HEK293 (cell line): ENCODE measurements around the gene RPL23.

ENCODE experiments used
- KLF8 ChIP-seq: fragments of 450-650 bp; formaldehyde crosslinking; IDR thresholded peaks from 2 replicates; pipeline ENCODE4 v1.5.1; 2016; ENCODE audit warnings: missing biosample characterization, missing genetic modification characterization
- MZF1 ChIP-seq: fragments of 450-650 bp; formaldehyde crosslinking; IDR thresholded peaks from 2 replicates; pipeline ENCODE4 v1.5.1; 2017; ENCODE audit warnings: missing biosample characterization, missing genetic modification characterization, borderline replicate concordance
- PRDM1 ChIP-seq: fragments of 450-650 bp; formaldehyde crosslinking; IDR thresholded peaks from 2 replicates; pipeline ENCODE4; 2016; ENCODE audit warnings: missing biosample characterization, missing genetic modification characterization
- PRDM2 ChIP-seq: fragments of 450-650 bp; formaldehyde crosslinking; IDR thresholded peaks from 2 replicates; pipeline ENCODE4 v1.5.1; 2016; ENCODE audit warnings: missing biosample characterization, missing genetic modification characterization, borderline replicate concordance
- SETDB1 ChIP-seq: IDR thresholded peaks from one replicate; pipeline ENCODE4 v1.6.1; 2017; ENCODE audit warnings: mild to moderate bottlenecking, low read length, moderate library complexity, mixed read lengths; ENCODE audit not compliant: insufficient read length
- SP3 ChIP-seq: fragments of 450-650 bp; formaldehyde crosslinking; IDR thresholded peaks from 2 replicates; pipeline ENCODE4 v1.5.1; 2016; ENCODE audit warnings: missing biosample characterization, missing genetic modification characterization
- TSHZ1 ChIP-seq: fragments of 450-650 bp; formaldehyde crosslinking; IDR thresholded peaks from 2 replicates; pipeline ENCODE4 v1.5.1; 2016; ENCODE audit warnings: missing biosample characterization, missing genetic modification characterization, borderline replicate concordance
- YY2 ChIP-seq: fragments of 450-650 bp; formaldehyde crosslinking; IDR thresholded peaks from 2 replicates; pipeline ENCODE4 v1.5.1; 2016; ENCODE audit warnings: missing biosample characterization, missing genetic modification characterization
- ZBTB11 ChIP-seq: fragments of 450-650 bp; formaldehyde crosslinking; conservative IDR thresholded peaks from 2 replicates; pipeline ENCODE4 v1.5.1; 2016; ENCODE audit warnings: low read depth, missing biosample characterization, missing genetic modification characterization
- ZBTB17 ChIP-seq: fragments of 450-650 bp; formaldehyde crosslinking; IDR thresholded peaks from 2 replicates; pipeline ENCODE4 v1.5.1; 2016; ENCODE audit warnings: missing biosample characterization, missing genetic modification characterization
- ZBTB26 ChIP-seq: fragments of 450-650 bp; formaldehyde crosslinking; optimal IDR thresholded peaks from 2 replicates; pipeline ENCODE3; 2016; ENCODE audit warnings: missing biosample characterization, mild to moderate bottlenecking, missing genetic modification characterization
- ZBTB8A ChIP-seq: fragments of 450-650 bp; formaldehyde crosslinking; IDR thresholded peaks from 2 replicates; pipeline ENCODE4 v1.5.1; 2016; ENCODE audit warnings: missing biosample characterization, missing genetic modification characterization
- ZIC2 ChIP-seq: fragments of 450-650 bp; formaldehyde crosslinking; IDR thresholded peaks from 2 replicates; pipeline ENCODE4 v1.5.1; 2016; ENCODE audit warnings: missing biosample characterization, missing genetic modification characterization
- ZNF16 ChIP-seq: fragments of 450-650 bp; formaldehyde crosslinking; IDR thresholded peaks from 2 replicates; pipeline ENCODE4 v1.5.1; 2016; ENCODE audit warnings: low read depth, missing biosample characterization, missing genetic modification characterization
- ZNF302 ChIP-seq: fragments of 450-650 bp; formaldehyde crosslinking; IDR thresholded peaks from 2 replicates; pipeline ENCODE4 v1.5.1; 2016; ENCODE audit warnings: missing biosample characterization, missing genetic modification characterization, low read depth
- ZNF335 ChIP-seq: fragments of 450-650 bp; formaldehyde crosslinking; conservative IDR thresholded peaks from 2 replicates; pipeline ENCODE4 v1.5.1; 2016; ENCODE audit warnings: missing biosample characterization, missing genetic modification characterization
- ZNF473 ChIP-seq: fragments of 450-650 bp; formaldehyde crosslinking; IDR thresholded peaks from 2 replicates; pipeline ENCODE4 v1.5.1; 2017; ENCODE audit warnings: missing biosample characterization, missing genetic modification characterization
- ZNF548 ChIP-seq: fragments of 450-650 bp; formaldehyde crosslinking; IDR thresholded peaks from 2 replicates; pipeline ENCODE4 v1.5.1; 2016; ENCODE audit warnings: missing biosample characterization, missing genetic modification characterization
- ZNF610 ChIP-seq: fragments of 450-650 bp; formaldehyde crosslinking; IDR thresholded peaks from 2 replicates; pipeline ENCODE4 v1.5.1; 2016; ENCODE audit warnings: missing biosample characterization, missing genetic modification characterization, borderline replicate concordance
- ZNF664 ChIP-seq: fragments of 450-650 bp; formaldehyde crosslinking; IDR thresholded peaks from 2 replicates; pipeline ENCODE4 v1.5.1; 2016; ENCODE audit warnings: missing biosample characterization, missing genetic modification characterization
- ZNF701 ChIP-seq: fragments of 450-650 bp; formaldehyde crosslinking; IDR thresholded peaks from 2 replicates; pipeline ENCODE4 v1.5.1; 2016; ENCODE audit warnings: missing biosample characterization, missing genetic modification characterization
- ZNF768 ChIP-seq: fragments of 450-650 bp; formaldehyde crosslinking; IDR thresholded peaks from 2 replicates; pipeline ENCODE4 v1.5.1; 2018; ENCODE audit warnings: missing biosample characterization, mild to moderate bottlenecking, missing genetic modification characterization
- ZNF791 ChIP-seq: fragments of 450-650 bp; formaldehyde crosslinking; IDR thresholded peaks from 2 replicates; pipeline ENCODE4 v1.5.1; 2016; ENCODE audit warnings: missing biosample characterization, missing genetic modification characterization
- ZSCAN18 ChIP-seq: fragments of 450-650 bp; formaldehyde crosslinking; IDR thresholded peaks from 2 replicates; pipeline ENCODE4 v1.5.1; 2016; ENCODE audit warnings: missing biosample characterization, missing genetic modification characterization

Gene RPL23

GRCh38 chr17:38798614-38799500, 54.7 kb downstream of the RPL23 start (continued):
- no peak for TF ChIP-seq ZBTB11 (tag by site-specific recombination)
- TF ChIP-seq PRDM1 = no peak
- TF ChIP-seq ZNF302 (tag by site-specific recombination) = no peak
- no peak for TF ChIP-seq SP3 (tag by site-specific recombination)
- TF ChIP-seq ZBTB17 = peak; percentile 81
- peak; percentile 65 for TF ChIP-seq ZBTB8A (tag by site-specific recombination)
- no peak for TF ChIP-seq ZNF791
- TF ChIP-seq SETDB1 = no peak
- TF ChIP-seq MZF1 (tag by site-specific recombination) = no peak
- TF ChIP-seq ZNF701 = no peak
- peak; percentile 28; the same call in 1 of the 2 replicates for TF ChIP-seq ZNF610 (tag by site-specific recombination)
- peak; percentile 98 for TF ChIP-seq ZBTB26
- TF ChIP-seq ZNF548 (tag by site-specific recombination) = no peak
- no peak for TF ChIP-seq ZSCAN18 (tag by site-specific recombination)
- TF ChIP-seq TSHZ1 = no peak
- peak; percentile 57 for TF ChIP-seq ZIC2 (tag by site-specific recombination)
- no peak for TF ChIP-seq ZNF664 (tag by site-specific recombination)
- TF ChIP-seq PRDM2 (tag by site-specific recombination) = no peak
- no peak for TF ChIP-seq ZNF16 (tag by site-specific recombination)
- no peak for TF ChIP-seq ZNF768 (tag by site-specific recombination)
- peak; percentile 33; the same call in 1 of the 2 replicates for TF ChIP-seq YY2 (tag by site-specific recombination)
- no peak for TF ChIP-seq ZNF473 (tag by site-specific recombination)
- TF ChIP-seq ZNF335 (tag by site-specific recombination) = peak; percentile 52
- TF ChIP-seq KLF8 (tag by site-specific recombination) = peak; percentile 87; the same call in 1 of the 2 replicates
